Measurements from ENCODE around the gene ECT2. TPM values are rescaled to one million over a fixed set of nuclear protein-coding genes. Genes with fewer than 3 reads are reported as not detected.

The ECT2 gene
- total RNA-seq, 2 experiments from 2014 or later, result 27.1 to 29.8 TPM

DNA sequence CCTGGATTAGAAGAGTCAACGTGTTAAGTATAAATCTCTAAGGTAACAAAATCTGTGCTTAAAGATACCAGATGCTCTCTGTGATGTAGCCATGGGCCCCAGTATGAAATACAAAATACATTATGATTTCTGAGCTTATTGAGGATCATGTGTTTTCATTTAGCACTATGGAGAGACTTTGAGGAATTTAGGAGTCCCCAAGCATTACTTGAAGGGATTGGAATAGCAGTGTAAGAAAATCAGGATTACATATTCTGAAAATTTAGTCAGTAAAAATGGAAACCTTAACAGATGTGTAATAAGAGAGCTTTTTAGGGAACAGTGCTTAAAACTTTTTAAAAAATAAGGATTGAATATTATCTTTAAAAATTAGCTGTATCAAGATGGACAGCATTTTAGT, 35.5 kb downstream of the ECT2 start:
- Mint-ChIP-seq H3K4me3 (no peak overlapping the region), H3K27me3 (no peaks in the 10 kb centered on the region), H3K9me3 (no peaks in the 10 kb centered on the region), H3K36me3 (ENCODE audit: low read depth) (peaks cover 23% of the 10 kb centered on the region), H3K4me1 (ENCODE audit: low read depth) (no peaks in the 10 kb centered on the region), H3K27ac (no peak overlapping the region)
- TF ChIP-seq, protein P1, sequence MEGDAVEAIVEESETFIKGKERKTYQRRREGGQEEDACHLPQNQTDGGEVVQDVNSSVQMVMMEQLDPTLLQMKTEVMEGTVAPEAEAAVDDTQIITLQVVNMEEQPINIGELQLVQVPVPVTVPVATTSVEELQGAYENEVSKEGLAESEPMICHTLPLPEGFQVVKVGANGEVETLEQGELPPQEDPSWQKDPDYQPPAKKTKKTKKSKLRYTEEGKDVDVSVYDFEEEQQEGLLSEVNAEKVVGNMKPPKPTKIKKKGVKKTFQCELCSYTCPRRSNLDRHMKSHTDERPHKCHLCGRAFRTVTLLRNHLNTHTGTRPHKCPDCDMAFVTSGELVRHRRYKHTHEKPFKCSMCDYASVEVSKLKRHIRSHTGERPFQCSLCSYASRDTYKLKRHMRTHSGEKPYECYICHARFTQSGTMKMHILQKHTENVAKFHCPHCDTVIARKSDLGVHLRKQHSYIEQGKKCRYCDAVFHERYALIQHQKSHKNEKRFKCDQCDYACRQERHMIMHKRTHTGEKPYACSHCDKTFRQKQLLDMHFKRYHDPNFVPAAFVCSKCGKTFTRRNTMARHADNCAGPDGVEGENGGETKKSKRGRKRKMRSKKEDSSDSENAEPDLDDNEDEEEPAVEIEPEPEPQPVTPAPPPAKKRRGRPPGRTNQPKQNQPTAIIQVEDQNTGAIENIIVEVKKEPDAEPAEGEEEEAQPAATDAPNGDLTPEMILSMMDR (IDR thresholded peaks at IDR 0.05), result no peak
- CTCF ChIA-PET, result no interaction called here
- DNase-seq (no peak), ATAC-seq (no peak)
- POLR2A ChIA-PET, result interaction anchor here (0.6 kb wide), 1 partner anchor 94 kb away, joined by 3 read pairs; no protein-coding TSS in a partner anchor
- intact Hi-C loops (cut with micrococcal nuclease), result no loop called here

DNA sequence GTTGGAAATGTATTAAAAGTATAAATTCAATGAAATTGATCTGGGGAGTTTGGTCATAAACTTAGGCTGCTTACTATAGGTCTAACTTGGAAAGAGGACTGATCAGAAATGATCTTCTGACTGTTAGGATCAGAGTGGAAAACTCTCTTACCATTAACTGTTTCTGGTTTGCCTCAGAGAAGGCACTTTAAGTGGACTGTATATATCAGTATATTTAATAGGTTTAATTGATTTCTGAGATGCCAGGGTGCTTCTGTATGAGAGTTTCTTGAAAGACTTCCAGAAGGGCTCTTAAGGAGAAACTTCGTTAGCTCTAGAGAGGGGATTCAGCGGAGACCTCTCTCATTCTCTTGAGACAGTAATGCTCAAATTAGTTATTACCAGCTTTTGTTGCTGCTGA, 36.5 kb downstream of the ECT2 start:
- no peaks in the 10 kb centered on the region for H3K4me1 Mint-ChIP-seq (ENCODE audit: low read depth)
- H3K27ac Mint-ChIP-seq, result no peak overlapping the region
- H3K36me3 Mint-ChIP-seq (ENCODE audit: low read depth), result peaks cover 25% of the 10 kb centered on the region

DNA sequence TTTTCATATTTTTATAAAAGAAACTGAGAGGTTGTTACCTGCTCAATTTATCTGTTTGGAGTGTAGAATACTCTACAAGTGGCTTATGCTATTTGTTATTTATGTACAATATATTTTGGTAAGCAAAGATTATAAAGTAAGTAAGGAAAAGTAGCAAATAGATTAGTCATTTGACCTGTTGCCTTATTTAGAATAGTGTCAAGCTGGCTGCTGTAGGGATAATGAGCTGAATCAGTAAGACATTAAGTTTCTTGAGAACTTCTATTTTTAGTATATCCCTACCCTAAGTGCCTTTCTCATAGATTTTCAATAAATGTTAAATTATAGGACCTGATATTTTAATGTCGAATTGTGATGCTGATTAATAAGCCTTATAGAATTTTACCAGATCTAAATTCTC, 37.2 kb downstream of the ECT2 start:
- POLR2A ChIA-PET, result no interaction called here
- no peaks in the 10 kb centered on the region for H3K4me1 Mint-ChIP-seq (ENCODE audit: low read depth)
- no peak overlapping the region for H3K27ac Mint-ChIP-seq
- no peaks in the 10 kb centered on the region for H3K27me3 Mint-ChIP-seq
- no peak overlapping the region for H3K4me3 Mint-ChIP-seq
- peaks cover 31% of the 10 kb centered on the region for H3K36me3 Mint-ChIP-seq (ENCODE audit: low read depth)
- DNase-seq, result no peak
- TF ChIP-seq, protein P1 (IDR thresholded peaks at IDR 0.05), result no peak
- CTCF ChIA-PET, result no interaction called here
- intact Hi-C loops (cut with micrococcal nuclease), result no loop called here
- no peak for ATAC-seq
- H3K9me3 Mint-ChIP-seq, result no peaks in the 10 kb centered on the region

More for the DNA sequence above, 36.5 kb downstream of the ECT2 start:
- POLR2A ChIA-PET, result no interaction called here
- Mint-ChIP-seq H3K9me3 (no peaks in the 10 kb centered on the region), H3K27me3 (no peaks in the 10 kb centered on the region), H3K4me3 (no peak overlapping the region)
- ATAC-seq, result no peak
- CTCF ChIA-PET, result no interaction called here
- intact Hi-C loops (cut with micrococcal nuclease), result no loop called here
- DNase-seq, result no peak
- TF ChIP-seq, protein P1 (IDR thresholded peaks at IDR 0.05), result no peak

DNA sequence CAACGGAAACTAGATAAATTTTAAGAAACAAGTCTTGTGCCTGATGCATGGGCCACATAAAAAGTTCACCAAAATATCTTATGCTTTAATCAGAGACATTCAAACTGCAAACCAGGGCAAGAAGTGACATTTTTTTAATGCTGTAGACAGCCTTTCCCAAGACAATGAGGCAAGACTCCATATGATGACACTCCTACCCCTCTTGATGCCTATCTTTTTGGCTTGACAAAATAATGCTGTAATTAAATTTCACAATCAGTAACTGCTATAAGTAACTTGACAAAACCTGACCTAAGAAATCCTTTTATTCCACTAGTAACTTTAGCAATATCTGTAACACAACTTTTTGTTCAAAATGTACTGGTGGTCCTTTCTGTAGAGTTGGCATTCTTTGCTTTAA, 48.7 kb downstream of the ECT2 start:
- Mint-ChIP-seq H3K36me3 (ENCODE audit: low read depth) (peaks cover 13% of the 10 kb centered on the region), H3K4me1 (ENCODE audit: low read depth) (peaks cover 9% of the 10 kb centered on the region), H3K27me3 (no peaks in the 10 kb centered on the region), H3K4me3 (no peak overlapping the region), H3K27ac (no peak overlapping the region), H3K9me3 (peaks cover 1% of the 10 kb centered on the region)
- intact Hi-C loops (cut with micrococcal nuclease), result no loop called here
- ChIA-PET POLR2A (no interaction called here), CTCF (no interaction called here)
- TF ChIP-seq, protein P1 (IDR thresholded peaks at IDR 0.05), result no peak
- DNase-seq, result no peak
- ATAC-seq, result no peak

DNA sequence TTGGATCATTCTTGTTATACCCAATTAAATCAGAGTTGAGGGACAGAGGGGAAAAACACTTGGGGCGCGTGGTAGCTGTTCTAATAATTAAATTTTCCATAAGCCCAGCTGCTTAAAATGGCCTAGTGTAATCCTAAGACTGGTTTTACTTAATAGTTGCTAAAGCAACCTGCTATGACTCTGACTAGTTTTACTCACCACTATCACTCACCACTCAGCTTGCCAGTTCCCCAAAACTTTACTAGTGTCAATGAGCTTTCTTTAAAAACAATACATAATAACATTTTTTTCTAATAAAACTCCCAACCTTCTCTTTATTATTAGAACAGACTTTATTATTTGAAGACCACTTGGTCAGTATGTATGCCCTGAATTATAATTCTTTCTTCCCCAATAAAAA, 49.6 kb downstream of the ECT2 start:
- TF ChIP-seq, protein P1 (IDR thresholded peaks at IDR 0.05), result no peak
- peaks cover 11% of the 10 kb centered on the region for H3K36me3 Mint-ChIP-seq (ENCODE audit: low read depth)

More for the DNA sequence above, 49.6 kb downstream of the ECT2 start:
- H3K4me1 Mint-ChIP-seq (ENCODE audit: low read depth), result peaks cover 9% of the 10 kb centered on the region
- H3K4me3 Mint-ChIP-seq, result no peak overlapping the region
- H3K27ac Mint-ChIP-seq, result no peak overlapping the region
- CTCF ChIA-PET, result interaction anchor here (1.1 kb wide), 1 partner anchor 10 kb away, joined by 3 read pairs; no protein-coding TSS in a partner anchor
- no peaks in the 10 kb centered on the region for H3K27me3 Mint-ChIP-seq
- POLR2A ChIA-PET, result no interaction called here
- DNase-seq (no peak), ATAC-seq (no peak)
- H3K9me3 Mint-ChIP-seq, result no peaks in the 10 kb centered on the region
- intact Hi-C loops (cut with micrococcal nuclease), result no loop called here
